ENCODE results near the gene CDT1. TPM values are rescaled to one million over a fixed set of nuclear protein-coding genes. Genes with fewer than 3 reads are reported as not detected.

CDT1 gene
- total RNA-seq, 4 donors from 2014 or later = 4.7 to 25.7 (median 10.7) TPM

DNA sequence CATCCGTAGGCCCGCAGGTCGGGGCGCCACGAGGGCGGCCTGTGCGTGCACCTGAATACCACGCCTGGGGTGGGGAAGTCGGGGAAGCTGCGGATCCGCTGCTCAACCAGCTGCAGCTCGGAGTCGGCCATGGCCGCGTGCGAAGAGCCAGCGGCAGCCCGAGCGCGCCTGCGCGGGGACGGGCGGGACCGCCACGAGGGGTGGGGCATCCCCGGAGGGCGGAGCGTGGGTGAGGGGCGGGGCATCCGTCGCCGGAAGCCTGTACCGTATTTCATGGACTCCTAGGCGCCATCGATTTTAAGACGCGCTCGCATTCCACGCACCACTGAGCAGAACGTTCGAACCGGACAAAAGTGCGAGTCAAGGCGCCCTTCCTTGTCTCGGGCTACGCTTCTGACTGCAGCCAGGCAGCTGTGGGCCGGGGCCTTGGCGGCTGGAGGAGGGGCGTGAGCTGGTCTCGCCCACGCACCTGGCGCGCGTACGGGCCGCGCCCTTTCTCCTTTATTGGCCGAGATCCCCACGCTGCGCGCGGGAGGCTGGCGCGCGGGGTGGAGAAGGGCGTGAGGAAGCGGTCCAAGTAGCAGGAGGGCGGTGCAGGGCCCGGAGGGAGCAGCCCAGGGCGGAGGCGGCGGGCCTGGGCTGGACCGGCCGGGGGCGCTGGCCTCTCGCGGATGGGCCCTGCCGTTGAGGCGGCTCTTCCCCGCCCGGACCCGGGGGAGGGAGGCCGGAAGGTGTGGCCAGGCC is 8.4 kb downstream of the CDT1 start, which contains the start of gene APRT:
APRT (minus strand) TSS at position 160 of the 744 bp plus-strand sequence; CDS start at position 131, 29 bp downstream.
- DNase-seq (ENCODE audit: low spot score in 2 of 2) = peak; percentile 97
- no CpG with 5 or more reads among the region's 84 CpGs for WGBS
- TF ChIP-seq POLR2AphosphoS5 (IDR thresholded peaks at IDR 0.05) (peak in 2 of 3 donors; percentile 21 to 66), EP300 (IDR thresholded peaks at IDR 0.05) (no peak), POLR2A (IDR thresholded peaks at IDR 0.05) (no peak), CTCF (IDR thresholded peaks at IDR 0.05) (peak in 1 of 2 donors; percentile 9)
- no peaks in the 10 kb centered on the region for H3K27me3 ChIP-seq
- H3K9me3 ChIP-seq = no peaks in the 10 kb centered on the region
- peaks cover 48% of the 10 kb centered on the region for H3K4me1 ChIP-seq
- peak within 1 kb of the TSS; percentile 74 for H3K4me3 ChIP-seq
- peaks cover 18% of the 10 kb centered on the region for H3K36me3 ChIP-seq
- H3K27ac ChIP-seq = peak within 1 kb of the TSS; percentile 98

DNA sequence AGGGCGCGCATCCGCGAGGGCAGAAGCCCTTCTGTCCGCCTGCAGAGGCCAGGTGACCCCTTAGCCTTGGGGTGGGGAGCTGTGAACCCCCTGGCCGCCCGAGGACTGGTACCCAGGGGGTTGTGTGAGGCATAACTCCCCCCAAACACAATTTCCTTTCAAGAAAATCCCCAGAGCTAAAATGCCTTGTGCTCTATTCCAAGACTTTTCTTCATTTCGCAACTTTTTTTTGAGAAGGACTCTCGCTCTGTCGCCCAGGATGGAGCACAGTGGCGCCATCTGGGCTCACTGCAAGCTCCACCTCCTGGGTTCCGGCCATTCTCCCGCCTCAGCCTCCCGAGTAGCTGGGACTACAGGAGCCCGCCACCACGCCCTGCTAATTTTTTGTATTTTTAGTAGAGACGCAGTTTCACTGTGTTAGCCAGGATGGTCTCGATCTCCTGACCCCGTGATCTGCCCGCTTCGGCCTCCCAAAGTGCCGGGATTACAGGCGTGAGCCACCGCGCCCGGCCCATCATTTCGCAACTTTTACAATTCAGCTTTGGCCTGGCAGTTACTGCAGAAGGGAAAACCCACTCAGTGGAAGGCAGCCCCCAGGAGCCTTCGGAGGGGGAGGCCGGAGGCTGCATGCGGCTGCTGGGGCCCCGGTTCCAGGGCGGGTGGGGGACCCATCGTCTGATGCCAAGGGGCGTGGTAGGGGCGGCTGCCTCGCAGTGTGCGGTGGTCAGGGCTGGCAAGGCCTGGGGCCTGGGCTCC is 9.1 kb downstream of the CDT1 start:
- TF ChIP-seq POLR2AphosphoS5 (IDR thresholded peaks at IDR 0.05) (no peak), EP300 (IDR thresholded peaks at IDR 0.05) (no peak), POLR2A (IDR thresholded peaks at IDR 0.05) (no peak), CTCF (IDR thresholded peaks at IDR 0.05) (no peak)
- Histone ChIP-seq H3K27ac (peak overlapping the region; percentile 98), H3K36me3 (peaks cover 18% of the 10 kb centered on the region), H3K27me3 (no peaks in the 10 kb centered on the region), H3K9me3 (no peaks in the 10 kb centered on the region), H3K4me3 (peak overlapping the region; percentile 74), H3K4me1 (peaks cover 50% of the 10 kb centered on the region)
- no peak for DNase-seq (ENCODE audit: low spot score in 2 of 2)
- 45% methylated on average over 29 of the region's 37 CpGs for WGBS

DNA sequence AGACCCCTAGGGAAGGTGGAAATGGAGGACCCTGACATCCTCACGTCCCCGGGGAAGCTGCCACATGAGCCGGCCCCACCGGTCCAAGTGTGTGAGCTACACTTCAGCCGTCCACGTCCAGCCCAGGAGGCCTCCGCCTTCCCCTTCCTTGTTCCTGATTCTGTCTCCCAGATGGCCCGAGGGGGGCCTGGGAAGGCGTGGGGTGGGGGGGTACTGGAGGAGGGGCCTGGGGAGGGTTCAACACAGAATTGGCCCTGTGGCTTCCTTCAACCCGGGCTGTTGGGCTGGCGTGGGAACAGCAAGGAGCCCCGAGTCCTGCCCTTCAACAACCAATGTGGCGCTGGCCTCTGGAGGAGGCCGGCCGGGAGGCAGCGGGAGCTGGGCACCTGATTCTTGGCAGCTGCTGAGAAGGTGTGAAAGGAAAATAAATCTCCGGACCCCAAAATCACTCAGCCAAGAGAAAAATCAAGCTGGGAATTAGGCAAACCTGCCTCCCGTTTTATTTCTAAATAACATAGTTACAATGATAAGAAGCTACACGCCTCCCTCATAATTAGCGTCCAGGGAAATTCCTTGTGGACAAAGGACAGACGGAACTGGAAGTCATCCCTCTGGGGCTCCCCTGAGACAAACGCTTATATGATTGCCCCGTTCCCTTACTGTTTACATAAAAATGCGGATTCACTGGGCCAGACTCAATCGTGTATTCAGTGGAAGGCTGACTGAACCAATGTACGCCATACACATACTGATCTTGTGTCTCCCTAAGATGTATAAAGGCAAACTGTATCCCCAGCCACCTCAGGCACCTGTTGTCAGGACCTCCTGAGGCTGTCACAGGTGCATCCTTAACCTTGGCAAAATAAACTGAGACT is 9.9 kb downstream of the CDT1 start:
- no peak for DNase-seq (ENCODE audit: low spot score in 2 of 2)
- H3K27me3 ChIP-seq = no peaks in the 10 kb centered on the region
- TF ChIP-seq CTCF (IDR thresholded peaks at IDR 0.05) (no peak), POLR2AphosphoS5 (IDR thresholded peaks at IDR 0.05) (no peak), POLR2A (IDR thresholded peaks at IDR 0.05) (no peak), EP300 (IDR thresholded peaks at IDR 0.05) (no peak)
- 74% methylated on average over 17 of the region's 26 CpGs for WGBS
- peaks cover 50% of the 10 kb centered on the region for H3K4me1 ChIP-seq
- peak overlapping the region; percentile 39 for H3K27ac ChIP-seq
- H3K9me3 ChIP-seq = no peaks in the 10 kb centered on the region
- no peak overlapping the region for H3K4me3 ChIP-seq
- peaks cover 10% of the 10 kb centered on the region for H3K36me3 ChIP-seq

GRCh38 chr16:88814144-88814502 is 10.5 kb downstream of the CDT1 start:
- TF ChIP-seq POLR2AphosphoS5 (IDR thresholded peaks at IDR 0.05) = no peak
- TF ChIP-seq EP300 (IDR thresholded peaks at IDR 0.05) = no peak
- no peak for TF ChIP-seq POLR2A (IDR thresholded peaks at IDR 0.05)
- no peak for TF ChIP-seq CTCF (IDR thresholded peaks at IDR 0.05)
- Histone ChIP-seq H3K36me3 (peaks cover 8% of the 10 kb centered on the region), H3K4me1 (peaks cover 50% of the 10 kb centered on the region), H3K9me3 (no peaks in the 10 kb centered on the region), H3K4me3 (no peak overlapping the region), H3K27me3 (no peaks in the 10 kb centered on the region), H3K27ac (no peak overlapping the region)
- DNase-seq (ENCODE audit: low spot score in 2 of 2) = no peak
- WGBS = 92% methylated on average over 12 of the region's 13 CpGs
